NCI-H82 treated with DMSO at 0.1 percent for 48 hours (cell line): Measurements from ENCODE around the gene PRKCE.
"Not testable (repeated sequence)": the region's sequence is repeated elsewhere in the genome, so short reads cannot be mapped to it uniquely, and the experiment has no call there.

Experiments
- DNase-seq: peaks from one replicate; lab custom pipeline; 2025; ENCODE audit not compliant: unreplicated experiment; lab: John Stamatoyannopoulos, UW

Gene PRKCE

DNA sequence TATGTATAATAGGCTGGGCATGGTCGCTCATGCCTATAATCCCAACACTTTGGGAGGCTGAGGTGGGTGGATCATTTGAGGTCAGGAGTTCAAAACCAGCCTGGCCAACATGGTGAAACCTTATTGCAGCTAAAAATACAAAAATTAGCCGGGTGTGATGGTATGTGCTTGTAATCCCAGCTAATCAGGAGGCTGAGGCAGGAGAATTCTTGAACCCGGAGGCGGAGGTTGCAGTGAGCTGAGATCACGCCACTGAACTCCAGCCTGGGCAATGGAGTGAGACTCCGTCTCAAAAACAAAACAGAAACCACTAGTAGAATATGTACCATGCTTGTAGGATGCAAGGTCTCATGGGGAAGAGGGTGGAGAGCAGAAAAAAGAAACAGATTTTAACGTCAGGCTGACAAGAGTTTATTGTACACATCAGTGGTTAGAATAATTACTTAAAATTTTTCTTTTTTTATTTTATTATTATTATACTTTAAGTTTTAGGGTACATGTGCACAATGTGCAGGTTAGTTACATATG is 44.1 kb downstream of the PRKCE start:
- not testable (repeated sequence) for DNase-seq

DNA sequence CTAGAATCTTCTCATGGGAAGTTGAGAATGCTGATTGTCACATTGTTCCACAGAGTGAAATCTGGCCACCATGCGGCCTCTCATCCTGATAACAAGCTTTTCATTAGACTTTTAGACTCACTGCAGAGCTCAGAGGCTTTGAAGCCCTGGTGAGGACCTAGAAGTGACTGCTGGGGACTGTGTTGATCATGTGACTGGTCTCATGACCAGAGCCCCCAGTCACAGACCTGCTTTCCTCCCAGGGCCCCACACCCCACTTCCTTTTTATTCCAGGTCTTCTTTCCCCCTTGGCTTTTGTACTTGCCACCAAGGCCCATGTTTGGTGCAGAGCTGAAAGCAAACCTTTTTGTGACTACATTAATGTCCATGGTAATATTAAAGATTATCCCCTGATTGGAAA is 45.2 kb downstream of the PRKCE start:
- DNase-seq = no peak

- no peak for DNase-seq
Measured at GRCh38 chr2:45697190-45697589, 45.7 kb downstream of the PRKCE start.

- DNase-seq = no peak
Measured at GRCh38 chr2:45698554-45698953, 47.1 kb downstream of the PRKCE start.

GRCh38 chr2:45699032-45699658 is 47.7 kb downstream of the PRKCE start:
- no peak for DNase-seq

- no peak for DNase-seq
Measured at GRCh38 chr2:45700407-45701013, 49.0 kb downstream of the PRKCE start.

GRCh38 chr2:45705233-45705632 is 53.8 kb downstream of the PRKCE start:
- DNase-seq = no peak

- no peak for DNase-seq
Measured at GRCh38 chr2:45706033-45706432, 54.6 kb downstream of the PRKCE start.

DNA sequence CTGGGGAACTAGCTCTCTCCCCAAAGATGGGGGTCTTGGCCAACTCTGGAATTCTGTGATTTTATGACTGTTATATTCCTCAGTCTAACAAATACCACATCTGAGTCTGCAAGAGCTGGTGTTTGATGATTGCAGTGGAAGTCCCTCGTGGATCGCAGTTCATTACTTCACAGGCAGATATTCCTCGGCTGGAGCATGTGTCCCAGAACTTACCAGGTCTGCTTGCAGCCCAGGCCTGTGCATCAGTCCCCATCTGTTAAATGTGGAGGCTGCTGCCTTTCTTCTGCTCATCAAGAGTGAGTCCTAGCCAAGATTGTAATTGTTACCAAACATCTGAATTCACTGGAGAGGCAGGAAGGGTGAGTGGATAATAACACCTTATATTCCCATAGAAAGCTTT is 55.5 kb downstream of the PRKCE start:
- no peak for DNase-seq

DNA sequence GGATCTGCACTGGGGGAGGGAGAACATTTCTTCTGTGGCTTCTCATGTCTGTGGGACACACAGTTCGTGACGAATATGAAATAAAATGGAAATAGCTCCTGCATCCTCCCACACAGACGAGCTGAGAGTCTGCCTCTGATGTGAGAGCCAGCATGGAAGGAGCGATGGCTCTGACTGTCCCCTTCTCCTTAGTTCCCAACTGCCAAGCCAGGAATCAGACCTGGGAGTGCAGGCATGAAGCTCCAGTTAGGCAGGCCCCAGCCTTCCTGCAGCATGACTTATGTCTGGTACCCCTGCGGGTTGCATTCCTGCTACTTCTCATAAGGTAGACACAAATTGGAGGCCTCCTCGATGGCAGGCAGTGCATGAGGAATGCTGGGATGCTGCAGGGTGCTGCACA is 56.2 kb downstream of the PRKCE start:
- DNase-seq = no peak

- no peak for DNase-seq
Measured at GRCh38 chr2:45708501-45708900, 57.0 kb downstream of the PRKCE start.

DNA sequence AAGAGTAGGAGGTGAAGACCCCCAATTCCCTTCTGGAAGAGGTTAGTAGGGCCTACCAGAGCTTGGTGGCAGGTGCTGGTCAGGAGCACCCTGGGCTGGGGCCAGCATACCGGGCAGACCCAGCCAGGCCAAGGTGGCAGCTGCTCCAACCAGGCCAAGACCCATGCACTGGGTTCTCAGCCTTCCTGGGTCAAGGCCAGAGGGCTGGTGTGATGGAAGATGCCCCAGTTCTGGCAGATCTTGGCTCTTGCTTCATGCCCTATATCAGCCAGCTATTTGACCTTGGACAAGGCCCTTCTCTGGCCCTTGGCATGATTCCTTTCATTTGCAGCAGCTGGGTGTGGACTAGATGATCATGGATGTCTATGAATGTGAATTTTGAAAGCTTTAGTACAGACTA is 57.7 kb downstream of the PRKCE start:
- no peak for DNase-seq

GRCh38 chr2:45710468-45710867 is 59.0 kb downstream of the PRKCE start:
- no peak for DNase-seq

DNA sequence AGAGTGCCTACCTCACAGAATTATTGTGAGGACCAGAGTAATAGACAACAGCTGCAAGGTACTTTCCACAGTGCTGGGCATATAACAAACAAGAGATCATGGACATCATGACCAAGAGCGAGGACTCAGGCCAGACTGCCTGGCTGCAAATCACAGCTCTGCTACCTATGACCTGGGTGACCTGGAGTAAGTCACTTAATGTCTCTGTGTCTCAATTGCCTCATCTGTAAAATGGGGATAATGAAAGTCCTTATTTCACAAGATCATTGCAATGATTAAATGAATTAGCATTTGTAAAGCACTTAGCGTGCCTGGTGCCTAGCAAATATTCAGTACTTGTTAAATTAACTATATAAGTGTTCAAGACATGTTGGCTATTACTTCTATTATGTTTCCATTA is 59.7 kb downstream of the PRKCE start:
- no peak for DNase-seq

DNA sequence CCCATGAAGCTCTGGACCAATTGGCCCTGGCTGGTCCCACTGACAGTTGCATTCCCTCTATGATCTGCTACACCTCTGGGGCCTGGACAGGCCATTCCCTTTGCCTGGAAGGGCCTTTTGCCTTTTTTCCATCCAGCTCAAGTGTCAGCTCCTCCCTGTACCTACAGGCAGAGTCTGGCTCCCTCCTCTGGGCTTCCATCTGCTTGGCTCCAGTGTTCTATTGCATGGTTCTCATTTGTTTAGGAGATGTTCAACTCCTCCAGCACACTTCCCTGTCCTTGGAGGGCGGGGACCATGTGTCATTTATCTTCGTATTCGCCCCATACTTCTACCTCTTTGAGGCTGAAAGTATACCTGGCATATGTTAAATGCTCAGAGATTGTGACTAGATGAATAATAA is 61.1 kb downstream of the PRKCE start:
- no peak for DNase-seq

GRCh38 chr2:45713136-45713535 is 61.7 kb downstream of the PRKCE start:
- DNase-seq = no peak

DNA sequence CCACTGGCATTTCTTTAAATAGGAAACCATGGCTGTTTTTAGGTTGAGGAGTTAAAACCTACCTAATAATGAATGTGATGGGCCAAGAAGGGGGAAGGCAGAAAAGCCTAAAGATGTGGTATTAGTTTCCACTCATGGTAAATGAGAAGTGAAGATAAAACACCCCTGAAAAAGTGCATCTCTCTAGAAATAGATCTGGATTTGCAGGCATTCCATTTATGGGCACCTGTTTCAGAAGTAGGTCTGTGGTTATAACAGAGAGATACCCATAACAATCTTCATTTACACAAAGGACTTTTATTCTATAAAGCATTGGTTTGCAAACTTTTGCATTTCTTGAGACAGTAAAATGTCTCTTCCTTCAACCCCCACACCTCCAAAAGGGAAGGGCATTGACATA is 62.1 kb downstream of the PRKCE start:
- no peak for DNase-seq

GRCh38 chr2:45714679-45715078 is 63.2 kb downstream of the PRKCE start:
- DNase-seq = no peak

DNA sequence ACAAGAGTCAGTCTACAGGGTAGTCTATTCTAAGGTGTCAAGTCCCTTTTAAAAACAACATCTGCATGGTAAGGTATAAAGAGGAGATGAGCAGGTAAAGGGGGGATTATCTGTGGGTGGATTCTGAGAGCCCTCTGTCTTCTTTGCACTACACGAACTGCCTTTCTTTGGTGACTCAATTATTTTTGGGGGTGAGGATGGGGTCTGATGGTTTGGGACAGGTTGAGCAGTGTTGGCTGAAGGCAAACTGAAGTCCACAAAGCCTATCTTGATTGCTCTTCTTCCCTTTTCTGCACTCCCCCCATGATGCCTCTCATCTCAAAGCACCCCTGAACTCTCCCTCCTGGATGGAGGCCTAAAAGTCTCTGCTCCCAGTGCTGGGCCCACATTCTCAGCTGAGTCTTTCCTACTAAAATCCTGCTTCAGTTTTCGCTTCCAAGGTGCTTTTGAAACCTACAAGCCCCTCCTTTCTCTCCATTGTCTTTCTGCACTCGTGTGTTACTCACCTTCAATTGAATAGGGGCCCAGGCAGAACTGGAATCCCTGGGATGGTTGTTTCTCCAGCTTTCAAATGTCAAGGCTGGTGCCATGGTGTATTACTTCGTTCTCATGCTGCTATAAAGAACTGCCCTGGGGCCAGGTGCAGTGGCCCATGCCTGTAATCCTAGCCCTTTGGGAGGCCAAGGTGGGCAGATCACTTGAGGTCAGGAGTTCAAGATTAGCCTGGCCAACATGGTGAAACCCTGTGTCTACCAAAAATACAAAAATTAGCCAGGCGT is 64.3 kb downstream of the PRKCE start:
- DNase-seq = no peak

GRCh38 chr2:45716432-45716831 is 65.0 kb downstream of the PRKCE start:
- not testable (repeated sequence) for DNase-seq

GRCh38 chr2:45716915-45717314 is 65.4 kb downstream of the PRKCE start:
- DNase-seq = no peak

DNA sequence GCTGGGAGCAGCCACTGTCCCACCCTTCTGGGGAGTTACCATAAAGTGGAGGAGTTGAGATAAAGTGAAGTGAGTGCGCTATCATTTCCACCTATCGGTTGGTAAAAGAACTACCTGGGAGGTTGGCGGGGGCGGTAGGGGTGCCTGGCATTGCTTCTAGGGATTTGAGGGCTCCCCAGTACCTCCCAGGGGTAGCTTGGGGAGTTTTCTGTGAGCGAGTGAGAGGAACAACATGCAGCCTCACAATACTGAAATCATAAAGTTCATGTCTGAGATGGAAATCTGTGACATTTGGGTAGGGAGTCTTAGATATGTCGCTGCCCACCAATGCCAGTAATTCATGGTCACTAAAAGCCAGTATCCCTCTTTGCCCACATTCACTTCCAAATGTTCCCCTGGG is 68.7 kb downstream of the PRKCE start:
- no peak for DNase-seq
